Esophagus (tissue), 2 donors: ENCODE results near the gene SET. TPM values are rescaled to one million over a fixed set of nuclear protein-coding genes. Genes with fewer than 3 reads are reported as not detected.
A peak's percentile ranks its signal among the peaks of the same experiment; 100 is the strongest.
"Not testable (repeated sequence)": the region's sequence is repeated elsewhere in the genome, so short reads cannot be mapped to it uniquely, and the experiment has no call there.

Source experiments
- H3K27ac ChIP-seq, 2 donors: one replicate each; pipeline ENCODE4 v1.5.1; 2013; ENCODE audit warnings: low read depth in 2 of 2, mild to moderate bottlenecking in 2 of 2, inconsistent platforms in 1 of 2, low read length in 1 of 2, moderate library complexity in 1 of 2
- H3K27me3 ChIP-seq, 2 donors: one replicate each; pipeline ENCODE4 v1.6.1; 2013; ENCODE audit warnings: low read length in 2 of 2, control low read depth in 1 of 2, mild to moderate bottlenecking in 1 of 2; ENCODE audit not compliant: insufficient read depth in 2 of 2, control insufficient read depth in 1 of 2
- H3K36me3 ChIP-seq, 2 donors: one replicate each; pipeline ENCODE4 v1.6.1; 2013; ENCODE audit warnings: low read length in 1 of 2; ENCODE audit not compliant: control insufficient read depth in 2 of 2, insufficient read depth in 2 of 2
- H3K4me1 ChIP-seq, 2 donors: one replicate each; pipeline ENCODE4 v1.6.1; 2013; ENCODE audit warnings: low read length in 1 of 2; ENCODE audit not compliant: control insufficient read depth in 2 of 2, insufficient read depth in 2 of 2
- H3K4me3 ChIP-seq, 2 donors: one replicate each; pipeline ENCODE4 v1.5.1; 2013; ENCODE audit warnings: low read length in 2 of 2, mild to moderate bottlenecking in 2 of 2, low read depth in 1 of 2, moderate library complexity in 1 of 2
- H3K9me3 ChIP-seq, 2 donors: one replicate each; pipeline ENCODE4 v1.6.1; 2013; ENCODE audit warnings: mild to moderate bottlenecking in 2 of 2, low read depth in 1 of 2, low read length in 1 of 2, moderate library complexity in 1 of 2; ENCODE audit not compliant: control insufficient read depth in 2 of 2, insufficient read depth in 1 of 2
- WGBS, 2 donors: extraction: QIAGEN DNeasy Blood & Tissue Kit; methylation state at CpG; one replicate each; pipeline ENCODE4 v1.1.7; 2013; 5-methylcytosine and 5-hydroxymethylcytosine counted together
- polyA plus RNA-seq, 2 donors: library from polyadenylated mRNA; stranded (reverse); fragments of 200-250 nt; gene quantifications; one replicate each; pipeline ENCODE4 v1.2.3, GENCODE V29; 2013
- donor health status: healthy with polysubstance abuse.
- donor health status: Bipolar disorder and iron deficiency.

Gene SET
- polyA plus RNA-seq, 2 donors = 66.3 to 126 TPM

GRCh38 chr9:128699096-128699795 lies 10.2 kb downstream of the SET start:
- H3K4me3 ChIP-seq, H3K4me1 ChIP-seq, H3K27ac ChIP-seq, H3K36me3 ChIP-seq, H3K9me3 ChIP-seq, H3K27me3 ChIP-seq: not testable (repeated sequence)
- WGBS, 2 donors = 90 to 94% methylated on average over 28 to 30 of the region's 30 CpGs

DNA sequence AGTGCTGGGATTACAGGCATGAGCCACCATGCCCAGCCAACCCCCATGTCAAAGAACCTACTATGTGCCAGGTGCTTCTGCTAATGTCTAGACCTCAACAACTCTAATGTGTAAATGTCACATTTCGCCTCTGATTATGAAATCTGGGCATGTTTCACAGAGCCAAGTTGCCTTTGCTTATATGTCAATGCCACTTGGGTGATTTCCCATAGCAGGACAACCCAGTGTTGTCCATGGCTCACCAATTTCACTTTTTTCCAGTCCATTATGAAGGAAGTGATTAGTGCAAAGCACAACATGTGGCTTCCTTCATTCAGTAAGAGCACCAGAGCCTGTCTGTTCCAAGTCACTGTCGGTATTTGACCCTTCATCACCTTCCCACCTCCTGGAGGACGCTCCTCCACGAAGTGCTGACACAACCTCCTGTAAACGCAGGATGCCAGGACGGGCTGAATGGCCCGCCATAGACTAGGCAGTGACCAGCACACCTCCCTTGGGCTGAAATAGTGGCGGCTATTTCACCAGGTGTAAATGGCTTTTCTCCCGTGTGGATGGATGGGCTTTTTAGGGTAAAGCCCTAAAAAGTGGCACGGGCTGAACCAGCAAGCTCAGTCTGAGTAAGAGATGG lies 12.3 kb downstream of the SET start:
- Histone ChIP-seq H3K27me3 (no peaks in the 10 kb centered on the region), H3K4me1 (no peaks in the 10 kb centered on the region), H3K4me3 (no peak overlapping the region), H3K27ac (no peak overlapping the region), H3K9me3 (no peaks in the 10 kb centered on the region), H3K36me3 (no peaks in the 10 kb centered on the region)
- 65 to 69% methylated on average over 10 of the region's 10 CpGs for WGBS, 2 donors

DNA sequence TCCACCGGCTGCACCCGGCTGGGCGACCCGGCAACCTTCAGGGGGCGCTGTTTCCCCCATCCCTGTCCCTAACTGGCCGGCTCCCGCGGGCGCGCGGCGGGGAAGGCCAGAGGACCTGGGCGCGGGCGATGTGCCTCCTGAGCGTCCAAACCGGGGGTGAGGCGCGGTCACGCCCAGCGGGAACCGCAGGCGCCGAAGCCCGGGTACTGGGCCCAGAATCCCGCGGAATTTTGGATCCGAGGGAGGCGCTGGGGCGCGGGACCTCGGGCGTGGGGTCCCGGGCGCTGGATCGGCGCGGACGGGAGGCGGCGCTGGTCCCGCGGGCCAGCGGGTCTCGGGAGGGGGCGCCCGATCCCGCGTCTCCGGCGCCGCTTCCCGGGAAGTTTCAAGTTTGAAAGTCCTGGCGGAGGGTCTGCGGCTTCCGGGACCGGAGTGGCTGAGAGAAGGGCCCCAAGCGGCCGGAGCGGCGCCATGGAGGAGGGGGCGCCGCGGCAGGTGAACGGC lies 13.5 kb downstream of the SET start, which contains the start of gene PKN3:
TSS of gene PKN3 (plus strand) at position 59 of the 504 bp plus-strand sequence. CDS start at position 472, 413 bp downstream.
- H3K9me3 ChIP-seq = no peaks in the 10 kb centered on the region
- WGBS, 2 donors = 0 to 1% methylated on average over 47 to 65 of the region's 65 CpGs
- H3K36me3 ChIP-seq = no peaks in the 10 kb centered on the region
- peak within 1 kb of the TSS; percentile 50 to 66 for H3K27ac ChIP-seq
- peak within 1 kb of the TSS; percentile 68 to 69 for H3K4me3 ChIP-seq
- peaks cover 0 to 2% of the 10 kb centered on the region in 2 donors for H3K4me1 ChIP-seq
- H3K27me3 ChIP-seq = no peaks in the 10 kb centered on the region

DNA sequence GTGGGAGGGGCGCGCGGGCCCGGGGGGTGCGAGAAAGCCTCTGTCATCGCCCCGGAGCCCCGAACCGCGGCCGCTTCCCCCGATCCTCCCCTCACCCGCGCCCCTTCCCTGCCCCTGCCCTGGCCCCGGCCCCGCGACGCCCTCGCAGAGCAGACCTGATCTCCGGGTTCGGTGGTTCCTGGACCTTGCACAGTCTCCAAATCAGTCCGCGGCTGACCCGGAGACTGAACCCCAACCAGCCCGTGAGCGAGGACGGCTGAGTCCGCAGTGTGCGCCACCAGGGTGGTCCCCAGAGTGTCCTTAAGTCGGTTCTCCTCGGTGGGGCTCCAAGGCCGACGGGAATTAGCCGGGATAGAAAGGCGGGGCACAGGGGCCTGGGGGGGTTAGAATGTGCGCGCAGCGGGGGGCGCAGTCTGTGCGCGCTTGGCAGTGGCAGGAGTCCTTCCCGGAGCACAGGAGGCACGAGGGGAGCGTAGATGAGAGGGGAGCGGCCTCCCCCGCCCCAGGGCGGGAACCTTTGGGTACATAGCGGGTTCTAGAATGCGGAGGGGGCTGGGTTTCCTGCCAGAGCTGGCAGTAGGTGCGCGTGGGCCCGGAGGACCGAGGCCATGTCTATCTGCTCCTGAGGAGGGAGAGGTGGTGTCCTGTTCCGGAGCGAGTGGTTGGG lies 14.1 kb downstream of the SET start:
- peak overlapping the region; percentile 50 to 66 for H3K27ac ChIP-seq
- no peaks in the 10 kb centered on the region for H3K27me3 ChIP-seq
- H3K9me3 ChIP-seq = no peaks in the 10 kb centered on the region
- peaks cover 0 to 2% of the 10 kb centered on the region in 2 donors for H3K4me1 ChIP-seq
- peak overlapping the region; percentile 68 to 69 for H3K4me3 ChIP-seq
- WGBS, 2 donors = 6% methylated on average over 42 to 55 of the region's 55 CpGs
- no peaks in the 10 kb centered on the region for H3K36me3 ChIP-seq

GRCh38 chr9:128703616-128704355 lies 14.8 kb downstream of the SET start:
- H3K9me3 ChIP-seq = no peaks in the 10 kb centered on the region
- peak overlapping the region; percentile 50 to 66 for H3K27ac ChIP-seq
- H3K4me3 ChIP-seq = peak overlapping the region; percentile 1 to 69
- H3K4me1 ChIP-seq = peaks cover 0 to 2% of the 10 kb centered on the region in 2 donors
- no peaks in the 10 kb centered on the region for H3K36me3 ChIP-seq
- WGBS, 2 donors = 77% methylated on average over 31 of the region's 31 CpGs
- no peaks in the 10 kb centered on the region for H3K27me3 ChIP-seq

DNA sequence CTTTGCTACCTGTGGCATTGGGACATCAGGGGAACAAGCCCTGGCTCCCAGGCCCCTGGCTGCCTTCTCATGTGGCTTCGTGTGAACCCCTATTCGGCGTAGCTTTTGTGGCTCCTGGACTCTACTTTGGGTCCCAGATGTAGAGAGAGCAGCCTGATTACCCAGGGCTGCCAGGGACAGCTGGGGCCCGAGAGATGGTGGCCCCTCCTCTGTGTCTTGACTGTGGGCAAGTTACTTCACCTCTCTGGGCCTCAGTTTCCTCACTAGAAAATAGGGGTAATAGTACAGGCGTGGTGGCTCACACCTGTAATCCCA lies 15.3 kb downstream of the SET start:
- no peaks in the 10 kb centered on the region for H3K27me3 ChIP-seq
- H3K27ac ChIP-seq = peak overlapping the region; percentile 8 to 37
- H3K9me3 ChIP-seq = no peaks in the 10 kb centered on the region
- no peaks in the 10 kb centered on the region for H3K36me3 ChIP-seq
- H3K4me1 ChIP-seq = peaks cover 0 to 2% of the 10 kb centered on the region in 2 donors
- WGBS, 2 donors = 86 to 92% methylated on average over 5 of the region's 5 CpGs
- H3K4me3 ChIP-seq = no peak overlapping the region

DNA sequence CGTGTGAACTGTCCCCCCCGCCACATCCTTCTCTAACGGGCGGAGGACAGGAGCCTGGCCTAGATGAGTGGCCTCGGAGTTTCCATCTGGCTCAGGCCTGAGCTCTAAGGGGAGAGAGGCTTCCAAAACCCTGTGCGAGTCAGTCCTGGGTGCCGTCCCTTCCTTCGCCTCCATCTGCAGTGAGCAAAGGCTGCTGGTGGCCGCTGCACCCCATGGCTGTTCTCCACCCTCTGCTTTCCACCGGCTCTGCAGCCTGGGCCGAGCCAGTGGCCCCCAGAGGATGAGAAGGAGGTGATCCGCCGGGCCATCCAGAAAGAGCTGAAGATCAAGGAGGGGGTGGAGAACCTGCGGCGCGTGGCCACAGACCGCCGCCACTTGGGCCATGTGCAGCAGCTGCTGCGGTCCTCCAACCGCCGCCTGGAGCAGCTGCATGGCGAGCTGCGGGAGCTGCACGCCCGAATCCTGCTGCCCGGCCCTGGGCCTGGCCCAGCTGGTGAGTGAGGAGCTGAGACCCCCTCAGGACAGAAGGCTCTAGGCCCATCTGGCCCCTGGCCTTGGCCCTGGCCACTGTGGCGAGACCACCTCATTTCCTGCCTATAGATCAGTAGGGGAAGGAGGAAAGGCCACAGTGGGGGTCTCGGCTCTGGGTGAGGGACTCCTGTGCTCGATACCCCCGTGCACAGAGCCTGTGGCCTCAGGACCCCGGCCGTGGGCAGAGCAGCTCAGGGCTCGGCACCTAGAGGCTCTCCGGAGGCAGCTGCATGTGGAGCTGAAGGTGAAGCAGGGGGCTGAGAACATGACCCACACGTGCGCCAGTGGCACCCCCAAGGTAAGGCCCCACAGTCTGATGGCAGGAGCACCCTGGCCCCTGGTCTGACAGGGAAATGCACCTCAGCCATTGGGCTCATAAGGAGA lies 16.3 kb downstream of the SET start:
- 87 to 90% methylated on average over 35 to 36 of the region's 36 CpGs for WGBS, 2 donors
- H3K27ac ChIP-seq = no peak overlapping the region
- H3K36me3 ChIP-seq = no peaks in the 10 kb centered on the region

GRCh38 chr9:128706045-128706444 lies 17.0 kb downstream of the SET start:
- no peak overlapping the region for H3K27ac ChIP-seq
- H3K4me3 ChIP-seq = no peak overlapping the region
- H3K27me3 ChIP-seq = no peaks in the 10 kb centered on the region
- no peaks in the 10 kb centered on the region for H3K36me3 ChIP-seq
- 91 to 100% methylated on average over 1 of the region's 1 CpG for WGBS, 2 donors
- peaks cover 0 to 2% of the 10 kb centered on the region in 2 donors for H3K4me1 ChIP-seq
- H3K9me3 ChIP-seq = no peaks in the 10 kb centered on the region

More for the DNA sequence above, 16.3 kb downstream of the SET start:
- Histone ChIP-seq H3K4me3 (no peak overlapping the region), H3K4me1 (peaks cover 0 to 2% of the 10 kb centered on the region in 2 donors), H3K27me3 (no peaks in the 10 kb centered on the region), H3K9me3 (no peaks in the 10 kb centered on the region)
